Heart left ventricle (tissue), 16 donors: ENCODE data around the gene ANXA5. TPM values are rescaled to one million over a fixed set of nuclear protein-coding genes. Genes with fewer than 3 reads are reported as not detected.

Experiments
- ATAC-seq, 4 donors: fragments of 200-7000 bp; cut with Tn5 transposase; one replicate each; pipeline ENCODE4 v1.9.1; 2020 to 2022; ENCODE audit warnings: moderate library complexity in 4 of 4, mild to moderate bottlenecking in 3 of 4, moderate number of reproducible peaks in 1 of 4
- DNase-seq, 5 donors: peaks; one replicate each; pipeline ENCODE4 v3.0.0-alpha.2; 2020
- H3K27ac ChIP-seq, 12 donors: fragments of 200-600 bp; sonication (generic) in 4 of 12; one replicate each; pipeline versions ENCODE4 v1.5.0 to v1.8.0; 2016 to 2022; ENCODE audit warnings: mild to moderate bottlenecking in 2 of 12
- H3K27me3 ChIP-seq, 9 donors: fragments of 200-600 bp; sonication (generic) in 2 of 9; one replicate each; pipeline versions ENCODE4 v1.5.1 to v1.8.0; 2016 to 2022; ENCODE audit warnings: mild to moderate bottlenecking in 3 of 9
- H3K36me3 ChIP-seq, 9 donors: fragments of 200-600 bp; sonication (generic) in 2 of 9; one replicate each; pipeline versions ENCODE4 v1.5.0 to v1.8.0; 2018 to 2022; ENCODE audit warnings: mild to moderate bottlenecking in 2 of 9
- H3K4me1 ChIP-seq, 12 donors: fragments of 200-600 bp; sonication (generic) in 4 of 12; one replicate each; pipeline versions ENCODE4 v1.5.0 to v1.8.0; 2016 to 2022; ENCODE audit warnings: mild to moderate bottlenecking in 3 of 12
- H3K4me3 ChIP-seq, 12 donors: fragments of 200-600 bp; sonication (generic) in 4 of 12; one replicate each; pipeline versions ENCODE4 v1.5.0 to v1.8.0; 2017 to 2022; ENCODE audit warnings: mild to moderate bottlenecking in 9 of 12, moderate library complexity in 4 of 12
- H3K9me3 ChIP-seq, 12 donors: fragments of 200-600 bp; sonication (generic) in 4 of 12; one replicate each; pipeline versions ENCODE4 v1.5.0 to v1.8.0; 2016 to 2022; ENCODE audit warnings: mild to moderate bottlenecking in 1 of 12
- POLR2A ChIP-seq, 2 donors: fragments of 450-650 bp; IDR thresholded peaks; one replicate each; pipeline ENCODE4 v1.6.1; 2017; ENCODE audit warnings: antibody characterized with exemption in 2 of 2, mild to moderate bottlenecking in 2 of 2, moderate library complexity in 2 of 2
- WGBS, 4 donors: extraction: QIAGEN DNeasy Blood & Tissue Kit in 2 of 4; methylation state at CpG; one replicate each; pipeline versions ENCODE4 v1.1.5 to v1.1.7; 2013 to 2018; 5-methylcytosine and 5-hydroxymethylcytosine counted together
- intact Hi-C, 10 donors: fragments of 100-400 bp; cut with DNase I; formaldehyde crosslinking; loops; one replicate each; pipeline versions ENCODE4 v1.11.1 to v1.14.2; 2022
- polyA plus RNA-seq, 2 donors: library from polyadenylated mRNA; stranded (reverse); fragments of 200-250 nt; gene quantifications; one replicate each; pipeline ENCODE4 v1.2.3, GENCODE V29; 2013
- total RNA-seq, 9 donors: library from RNA; depleted of rRNA in 2 of 9; stranded (reverse); fragments of >200 nt in 2 of 9; fragmentation: NEBNext Ultra II Directional in 3 of 9; extraction: Animal tissue kit (Norgen Biotek cat#: 25700) in 3 of 9; gene quantifications; one replicate each; pipeline versions ENCODE4 v1.1.0 to v1.2.4, GENCODE V29; 2016 to 2023
- TF ChIP-seq, protein P1 (sequence below), 12 donors: fragments of 200-600 bp; sonication (generic) in 4 of 12; IDR thresholded peaks; one replicate each; pipeline versions ENCODE4 v1.5.0 to v1.8.0; 2018 to 2022; ENCODE audit warnings: antibody characterized with exemption in 12 of 12, mild to moderate bottlenecking in 5 of 12
- donor health status: ischemic (EF 13 %, LVEDD 7.1; RV severe dilation, severe dysfunction).
- donor health status: healthy with polysubstance abuse.
- donor health status: DM: no; HTN: yes; CAD: no.
- donor health status: DM: no; HTN: no; CAD: no.
- donor health status: ischemic (EF 25% LVEDD 6.9; RV normal size, moderate dysfunction).
- donor health status: ischemic (EF 25% LVEDD 5.7; RV mildly dilated, moderate dysfunction).
- donor health status: healthy.
- donor health status: DM: yes; HTN: yes; CAD: no.
- donor health status: ischemic (EF 35%, LVEDD 5.7; RV mildly dilated, moderate dysfunction).
- donor health status: nonischemic (EF 11% LVEDD 7.7; RV severe dilation, severe dysfunction).
- donor health status: DM: yes; HTN: yes; CAD: no.
- donor health status: PGD.
- donor health status: ischemic (EF 29% LVEDD 5.4; RV normal size, mild dysfunction).
- donor health status: nonischemic (EF 23%, LVEDD 6.1; RV moderate dilation, normal function).

ANXA5 gene
- total and polyA plus RNA-seq, 11 donors, result 104 to 283 (median 168) TPM

DNA sequence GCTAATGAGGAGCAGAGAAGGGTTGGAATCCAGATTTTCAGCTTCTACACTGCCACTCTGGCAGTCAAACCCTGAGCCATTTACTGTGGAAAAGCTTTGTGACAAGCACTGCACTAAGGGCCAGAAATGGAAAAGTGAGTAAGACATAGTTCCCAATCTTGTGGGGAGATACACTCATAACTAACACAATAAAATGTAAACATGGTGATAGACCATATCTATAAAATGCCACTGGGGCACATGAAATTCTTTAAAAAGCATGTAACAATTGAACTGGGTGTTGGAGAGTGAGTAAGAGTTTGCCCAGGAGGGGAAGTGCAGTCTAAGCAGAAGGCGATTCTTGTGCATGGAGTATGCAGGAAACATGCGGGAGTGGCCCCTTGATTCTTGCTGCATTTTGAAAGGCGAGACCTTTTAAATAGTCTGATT lies 32.0 kb upstream of the ANXA5 start:
- 76 to 88% (median 82%) methylated on average over 3 of the region's 3 CpGs for WGBS, 4 donors
- TF ChIP-seq POLR2A (IDR thresholded peaks at IDR 0.05), result no peak
- TF ChIP-seq, protein P1, sequence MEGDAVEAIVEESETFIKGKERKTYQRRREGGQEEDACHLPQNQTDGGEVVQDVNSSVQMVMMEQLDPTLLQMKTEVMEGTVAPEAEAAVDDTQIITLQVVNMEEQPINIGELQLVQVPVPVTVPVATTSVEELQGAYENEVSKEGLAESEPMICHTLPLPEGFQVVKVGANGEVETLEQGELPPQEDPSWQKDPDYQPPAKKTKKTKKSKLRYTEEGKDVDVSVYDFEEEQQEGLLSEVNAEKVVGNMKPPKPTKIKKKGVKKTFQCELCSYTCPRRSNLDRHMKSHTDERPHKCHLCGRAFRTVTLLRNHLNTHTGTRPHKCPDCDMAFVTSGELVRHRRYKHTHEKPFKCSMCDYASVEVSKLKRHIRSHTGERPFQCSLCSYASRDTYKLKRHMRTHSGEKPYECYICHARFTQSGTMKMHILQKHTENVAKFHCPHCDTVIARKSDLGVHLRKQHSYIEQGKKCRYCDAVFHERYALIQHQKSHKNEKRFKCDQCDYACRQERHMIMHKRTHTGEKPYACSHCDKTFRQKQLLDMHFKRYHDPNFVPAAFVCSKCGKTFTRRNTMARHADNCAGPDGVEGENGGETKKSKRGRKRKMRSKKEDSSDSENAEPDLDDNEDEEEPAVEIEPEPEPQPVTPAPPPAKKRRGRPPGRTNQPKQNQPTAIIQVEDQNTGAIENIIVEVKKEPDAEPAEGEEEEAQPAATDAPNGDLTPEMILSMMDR (IDR thresholded peaks at IDR 0.05), result no peak

DNA sequence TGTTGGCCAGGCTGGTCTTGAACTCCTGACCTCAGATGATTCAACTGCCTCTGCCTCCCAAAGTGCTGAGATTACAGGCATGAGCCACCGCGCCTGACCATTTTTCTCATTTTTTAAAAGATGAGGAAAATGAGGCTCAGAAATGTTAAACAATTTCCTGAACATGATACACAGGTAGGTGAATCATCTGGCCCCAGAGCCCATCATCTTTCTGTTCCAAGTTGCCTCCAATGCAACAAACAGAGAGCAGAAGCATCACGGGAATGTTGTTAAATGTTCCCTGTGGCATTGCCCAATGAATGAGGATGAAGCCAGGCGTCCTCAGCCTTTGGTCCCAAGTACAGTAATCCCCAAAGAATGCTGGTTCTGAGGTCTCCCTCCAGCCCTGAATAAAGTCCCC lies 31.3 kb upstream of the ANXA5 start:
- ATAC-seq, result no peak
- peaks cover 0 to 3% (median 0%) of the 10 kb centered on the region in 12 donors for H3K4me1 ChIP-seq
- intact Hi-C loops, result loop anchor here in 7 of 10 donors (5.0 to 10.0 kb wide), 7 partner anchors 41 to 533 kb away; no protein-coding TSS in a partner anchor
- H3K27ac ChIP-seq, result no peak overlapping the region
- H3K36me3 ChIP-seq, result no peaks in the 10 kb centered on the region
- WGBS, 4 donors, result 81 to 88% (median 83%) methylated on average over 4 of the region's 4 CpGs
- H3K9me3 ChIP-seq, result no peaks in the 10 kb centered on the region
- no peak for TF ChIP-seq POLR2A (IDR thresholded peaks at IDR 0.05)
- TF ChIP-seq, protein P1 (IDR thresholded peaks at IDR 0.05), result no peak
- no peak for DNase-seq
- H3K4me3 ChIP-seq, result no peak overlapping the region
- peaks cover 0 to under 1% (median 0%) of the 10 kb centered on the region in 9 donors for H3K27me3 ChIP-seq

More for the DNA sequence above, 32.0 kb upstream of the ANXA5 start:
- H3K4me1 ChIP-seq, result peaks cover 0 to 3% (median 0%) of the 10 kb centered on the region in 12 donors
- peaks cover 0 to 3% (median 0%) of the 10 kb centered on the region in 9 donors for H3K27me3 ChIP-seq
- no peaks in the 10 kb centered on the region for H3K36me3 ChIP-seq
- H3K4me3 ChIP-seq, result no peak overlapping the region
- H3K27ac ChIP-seq, result no peak overlapping the region
- intact Hi-C loops, result loop anchor here in 7 of 10 donors (5.0 to 10.0 kb wide), 7 partner anchors 42 to 534 kb away; no protein-coding TSS in a partner anchor
- no peak for ATAC-seq
- no peak for DNase-seq
- no peaks in the 10 kb centered on the region for H3K9me3 ChIP-seq

DNA sequence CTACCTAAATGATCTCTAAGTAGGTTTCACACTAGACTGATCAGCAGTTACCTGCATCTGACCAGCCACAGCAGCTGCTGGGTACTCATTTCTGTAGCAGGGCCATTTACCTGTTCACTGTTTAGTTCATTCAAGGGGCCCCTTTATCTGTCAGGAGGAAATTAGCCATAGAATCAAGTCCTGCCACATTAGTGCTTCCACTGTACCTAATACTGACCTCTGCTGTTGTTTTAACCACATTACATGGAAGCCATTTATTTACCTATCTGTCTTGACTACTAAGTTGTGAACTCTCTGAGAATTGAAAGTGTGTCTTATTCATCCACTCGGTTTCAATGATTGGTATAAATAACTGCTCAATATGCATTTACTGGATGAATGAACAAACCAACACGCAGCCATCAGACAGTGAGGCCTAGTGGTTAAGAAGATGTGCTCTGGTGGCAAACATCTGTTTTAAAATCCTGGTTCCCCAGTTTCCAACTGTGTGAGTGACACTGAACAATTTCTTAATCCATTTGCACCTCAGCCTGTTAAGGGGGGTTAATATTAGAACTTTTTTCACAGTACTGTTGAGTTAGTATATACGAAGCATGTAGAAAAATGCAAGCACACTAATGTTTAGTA lies 30.0 kb upstream of the ANXA5 start:
- 37 to 41% (median 40%) methylated on average over 3 of the region's 3 CpGs for WGBS, 4 donors
- no peaks in the 10 kb centered on the region for H3K27me3 ChIP-seq
- peak in 3 of 4 donors; percentile 74 to 86 (median 75) for ATAC-seq

DNA sequence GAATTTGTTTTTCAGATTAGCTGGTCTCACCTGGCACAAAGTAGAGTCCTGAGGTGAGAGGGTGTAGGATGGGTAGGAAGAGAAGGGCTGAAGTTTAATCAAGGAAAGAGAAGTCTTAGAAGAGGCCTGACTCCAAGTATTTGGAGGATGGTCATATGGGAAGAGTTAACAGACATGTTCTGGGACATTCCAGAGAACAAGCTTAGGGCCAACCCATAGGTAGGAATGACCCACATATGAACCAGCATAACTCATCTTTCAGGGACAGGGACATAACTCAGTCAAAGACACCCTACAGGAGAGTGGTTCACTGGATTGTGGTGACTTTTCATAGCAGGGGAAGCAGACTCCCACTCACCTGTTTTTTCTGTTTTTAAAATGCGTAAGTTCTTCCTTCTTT lies 27.9 kb upstream of the ANXA5 start:
- ATAC-seq (no peak), DNase-seq (no peak)
- TF ChIP-seq POLR2A (IDR thresholded peaks at IDR 0.05), result no peak
- 93 to 95% (median 94%) methylated on average over 1 of the region's 1 CpG for WGBS, 4 donors
- H3K27ac ChIP-seq, result no peak overlapping the region
- peaks cover 0 to 3% (median 0%) of the 10 kb centered on the region in 12 donors for H3K4me1 ChIP-seq
- no peaks in the 10 kb centered on the region for H3K27me3 ChIP-seq
- H3K4me3 ChIP-seq, result no peak overlapping the region
- no peaks in the 10 kb centered on the region for H3K36me3 ChIP-seq
- intact Hi-C loops, result loop anchor here in 7 of 10 donors (5.0 to 10.0 kb wide), 7 partner anchors 37 to 530 kb away; no protein-coding TSS in a partner anchor
- no peaks in the 10 kb centered on the region for H3K9me3 ChIP-seq

More for the DNA sequence above, 30.0 kb upstream of the ANXA5 start:
- no peak for DNase-seq
- intact Hi-C loops, result loop anchor here in 7 of 10 donors (2.0 to 10.0 kb wide), 9 partner anchors 28 to 532 kb away; partner anchors contain the start of gene ANXA5 (in 2 of the 7)
- Histone ChIP-seq H3K36me3 (no peaks in the 10 kb centered on the region), H3K4me1 (peaks cover 0 to 3% (median 0%) of the 10 kb centered on the region in 12 donors), H3K4me3 (no peak overlapping the region), H3K9me3 (no peaks in the 10 kb centered on the region), H3K27ac (no peak overlapping the region)
- TF ChIP-seq, protein P1 (IDR thresholded peaks at IDR 0.05), result peak; percentile 60 to 79 (median 71)
- no peak for TF ChIP-seq POLR2A (IDR thresholded peaks at IDR 0.05)
